ENCODE data around the gene PSMD9.
"Not testable (repeated sequence)": the region's sequence is repeated elsewhere in the genome, so short reads cannot be mapped to it uniquely, and the experiment has no call there.

Gene PSMD9, protein sequence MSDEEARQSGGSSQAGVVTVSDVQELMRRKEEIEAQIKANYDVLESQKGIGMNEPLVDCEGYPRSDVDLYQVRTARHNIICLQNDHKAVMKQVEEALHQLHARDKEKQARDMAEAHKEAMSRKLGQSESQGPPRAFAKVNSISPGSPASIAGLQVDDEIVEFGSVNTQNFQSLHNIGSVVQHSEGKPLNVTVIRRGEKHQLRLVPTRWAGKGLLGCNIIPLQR

GRCh38 chr12:121888478-121889273 is at the start of gene PSMD9:
Gene PSMD9 (plus strand): TSS chr12:121888790. CDS start chr12:121888857, 67 bp downstream.
- DNase-seq, result peak; percentile 98

DNA sequence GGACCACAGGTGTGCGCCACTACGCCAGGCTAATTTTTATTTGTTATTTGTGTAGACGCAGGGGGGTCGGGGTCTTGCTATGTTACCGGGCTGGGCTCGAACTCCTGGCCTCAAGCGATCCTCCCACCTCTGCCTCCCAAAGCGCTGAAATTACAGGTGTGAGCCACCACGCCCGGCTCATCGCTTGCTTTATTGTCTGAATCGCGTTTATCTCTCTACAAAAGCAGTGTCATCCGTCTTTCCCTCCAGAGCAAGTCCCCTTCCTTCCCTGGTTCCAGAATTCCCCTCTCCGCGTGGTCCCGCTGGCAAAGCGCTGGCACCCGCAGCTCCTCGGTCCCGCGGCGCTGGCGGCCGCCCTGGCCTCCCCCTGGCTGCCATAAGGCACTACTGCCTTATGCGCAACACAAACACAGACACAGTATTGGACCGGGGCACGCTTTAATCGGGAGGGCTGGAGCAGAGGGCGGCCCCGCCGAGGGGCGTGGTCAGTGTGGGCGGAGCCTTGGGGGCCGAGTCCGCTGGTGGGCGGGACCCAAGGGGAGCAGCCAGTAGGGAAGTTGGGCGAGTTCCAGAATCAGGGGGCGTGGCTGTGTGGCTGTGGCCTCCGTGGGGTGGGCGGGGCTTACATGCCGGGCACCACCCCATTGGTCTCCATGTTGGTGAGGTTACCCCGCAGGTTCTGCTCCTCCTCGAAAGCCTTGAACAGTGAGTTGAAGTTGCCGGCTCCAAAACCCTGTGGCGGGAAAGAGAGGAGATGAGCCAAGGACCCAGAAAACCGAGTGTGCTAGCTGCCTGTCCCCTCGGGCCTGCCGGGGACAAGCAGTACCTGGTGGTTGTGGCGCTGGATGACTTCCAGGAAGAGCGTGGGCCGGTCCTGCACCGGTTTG is 49.2 kb upstream of the PSMD9 start:
- DNase-seq, result peak; percentile 98

GRCh38 chr12:121839993-121840761 is 48.4 kb upstream of the PSMD9 start:
- DNase-seq, result no peak

- DNase-seq, result no peak
Observed at GRCh38 chr12:121843236-121843982, 45.2 kb upstream of the PSMD9 start.

DNA sequence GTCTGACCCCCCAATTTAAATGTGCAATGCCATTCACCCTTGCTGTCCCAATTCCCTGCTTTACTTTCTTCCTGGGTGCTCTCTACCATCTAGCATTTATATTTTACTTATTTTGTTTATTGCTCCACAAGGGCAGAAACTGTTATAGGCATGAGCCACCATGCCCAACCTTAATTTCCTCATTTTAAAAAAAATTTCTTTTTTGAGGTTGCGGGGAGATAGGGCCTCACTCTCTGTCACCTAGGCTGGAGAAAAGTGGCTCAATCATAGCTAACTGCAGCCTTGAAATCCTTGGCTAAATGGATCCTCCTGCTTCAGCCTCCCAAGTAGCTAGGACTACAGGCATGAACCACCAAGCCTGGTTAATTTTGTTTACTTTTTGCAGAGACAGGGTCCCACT is 42.9 kb upstream of the PSMD9 start:
- DNase-seq, result no peak

DNA sequence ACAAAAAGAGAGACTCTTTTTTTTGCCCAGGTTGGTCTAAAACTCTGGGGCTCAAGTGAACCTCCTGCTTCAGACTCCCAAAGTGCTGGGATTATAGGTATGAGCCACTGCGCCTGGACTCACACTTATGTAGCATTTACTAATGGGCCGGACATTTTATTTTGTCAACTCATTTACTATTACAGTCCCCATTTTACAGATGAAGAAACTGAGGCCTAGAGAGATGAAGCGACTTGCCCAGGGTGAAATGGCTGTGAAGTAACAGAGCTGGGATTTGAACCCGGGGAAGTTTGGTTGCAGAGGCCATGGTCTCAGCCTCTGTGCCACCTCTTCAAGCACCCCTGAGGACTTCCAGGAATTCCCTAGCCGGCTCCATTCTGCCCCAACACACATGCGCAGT is 39.4 kb upstream of the PSMD9 start:
- DNase-seq, result no peak

DNA sequence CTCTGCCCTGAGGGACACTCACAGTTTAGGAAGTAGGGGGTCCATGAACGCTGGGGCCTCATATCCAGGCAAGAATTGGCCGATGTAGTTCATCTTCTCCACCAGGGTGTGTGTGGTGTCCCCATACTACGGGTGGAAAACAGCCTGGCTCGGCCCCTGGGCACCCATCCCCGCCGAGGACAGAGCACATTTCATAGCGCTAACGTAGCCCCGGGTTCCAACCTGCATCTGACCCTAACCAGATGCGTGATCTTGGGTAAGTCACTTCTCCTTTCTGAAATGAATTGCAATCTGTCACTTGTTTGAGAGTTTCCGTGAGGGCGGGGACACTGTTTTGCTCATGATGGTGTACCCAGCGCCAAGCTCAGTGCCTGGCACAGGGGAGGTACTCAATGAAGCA is 38.9 kb upstream of the PSMD9 start:
- DNase-seq, result no peak

- DNase-seq, result not testable (repeated sequence)
Observed at GRCh38 chr12:121852392-121852791, 36.2 kb upstream of the PSMD9 start.

GRCh38 chr12:121857322-121858246 is 31.0 kb upstream of the PSMD9 start:
- DNase-seq, result no peak

DNA sequence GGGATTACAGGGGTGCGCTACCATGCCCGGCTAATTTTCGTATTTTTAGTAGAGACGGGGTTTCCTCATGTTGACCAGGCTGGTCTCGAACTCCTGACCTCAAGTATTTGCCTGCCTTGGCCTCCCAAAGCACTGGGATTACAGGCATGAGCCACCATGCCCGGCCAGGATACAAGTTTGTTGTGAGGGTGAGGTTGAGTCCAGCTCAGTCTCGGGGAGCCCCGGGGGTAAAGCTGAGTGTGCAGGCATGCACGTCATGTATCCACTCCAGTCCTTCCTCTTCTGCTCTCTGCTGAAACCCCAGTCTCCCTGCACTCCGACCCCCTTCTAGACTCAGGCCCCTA is 30.3 kb upstream of the PSMD9 start:
- no peak for DNase-seq

DNA sequence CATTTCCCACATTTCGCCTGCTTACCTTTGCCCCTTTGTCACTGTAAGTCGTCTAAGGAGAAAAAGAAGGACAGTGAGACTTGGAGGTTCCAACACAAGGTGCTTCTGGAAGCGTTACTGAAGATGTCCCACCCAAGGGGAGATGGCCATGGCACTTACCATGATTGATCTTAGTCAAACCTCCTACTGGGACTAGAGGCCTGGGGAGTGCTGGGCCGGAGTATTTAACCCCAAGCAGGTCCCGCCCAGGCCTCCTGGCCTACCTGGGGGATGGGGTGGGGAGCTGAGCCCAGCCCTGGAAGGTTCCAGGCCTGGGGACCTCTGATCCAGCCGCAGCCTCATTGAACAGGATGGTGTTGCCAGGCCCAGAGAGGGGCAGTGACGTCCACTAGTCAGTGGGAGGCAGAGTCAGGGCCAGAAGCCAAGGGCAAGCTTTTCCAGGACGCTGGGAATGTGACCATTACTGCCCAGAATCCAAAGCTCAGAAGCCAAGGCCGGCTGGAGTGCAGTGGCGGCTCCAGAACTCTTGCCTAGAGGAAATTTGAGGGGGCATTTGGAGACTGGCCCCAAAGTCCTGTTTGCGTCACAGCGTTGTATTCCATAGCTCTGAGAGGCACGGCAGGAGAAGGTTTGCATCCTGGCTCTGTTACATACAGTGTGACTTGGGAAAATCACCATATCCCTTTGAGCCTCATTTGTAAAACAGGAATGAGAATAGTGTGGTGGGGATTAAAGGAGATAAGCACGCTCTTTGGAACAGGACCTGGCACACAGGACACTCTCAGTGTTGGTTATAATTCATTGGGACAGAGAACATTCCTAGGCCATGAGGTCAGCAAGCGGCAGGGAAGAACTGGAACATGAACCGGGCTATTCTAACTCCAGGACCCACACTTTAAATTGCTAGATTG is 29.7 kb upstream of the PSMD9 start, which contains the start of gene HPD:
Gene HPD (minus strand): TSS at position 198 of the 911 bp plus-strand sequence. CDS start 36 bp downstream, at position 162.
- DNase-seq, result no peak

GRCh38 chr12:121860257-121860656 is 28.3 kb upstream of the PSMD9 start:
- peak; percentile 5 for DNase-seq

- DNase-seq, result not testable (repeated sequence)
Observed at GRCh38 chr12:121860699-121861098, 27.9 kb upstream of the PSMD9 start.

DNA sequence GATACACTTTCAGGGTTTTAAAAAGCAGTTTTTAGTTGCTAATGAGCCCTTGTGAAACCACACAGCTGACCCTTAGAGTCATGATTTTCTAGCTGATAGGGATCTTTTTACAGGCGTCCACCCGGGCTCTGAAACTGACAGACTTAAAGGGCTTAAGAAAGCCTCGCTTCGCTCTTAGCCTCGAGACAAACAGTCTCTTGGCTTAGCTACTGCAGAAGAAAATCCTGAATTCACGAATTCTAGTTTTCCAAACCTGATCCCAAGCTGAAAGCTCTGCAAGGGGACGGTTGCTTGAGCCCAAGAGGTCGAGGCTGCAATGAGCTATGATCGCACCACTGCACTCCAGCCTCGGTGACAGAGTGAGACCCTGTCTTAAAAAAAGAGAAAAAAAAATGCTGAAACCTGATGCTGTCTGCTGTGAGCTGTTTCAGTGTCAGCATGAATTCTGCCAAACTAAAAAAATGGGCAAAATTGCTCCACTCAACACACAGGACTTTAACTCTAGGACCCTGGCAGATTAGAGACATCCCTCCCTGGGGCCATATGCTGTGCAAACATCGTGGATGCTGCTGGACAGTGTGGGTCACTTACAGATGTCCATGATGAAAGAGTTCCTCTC is 26.8 kb upstream of the PSMD9 start:
- DNase-seq, result no peak

- DNase-seq, result no peak
Observed at GRCh38 chr12:121866331-121866730, 22.3 kb upstream of the PSMD9 start.

- not testable (repeated sequence) for DNase-seq
Observed at GRCh38 chr12:121869229-121869628, 19.4 kb upstream of the PSMD9 start.

DNA sequence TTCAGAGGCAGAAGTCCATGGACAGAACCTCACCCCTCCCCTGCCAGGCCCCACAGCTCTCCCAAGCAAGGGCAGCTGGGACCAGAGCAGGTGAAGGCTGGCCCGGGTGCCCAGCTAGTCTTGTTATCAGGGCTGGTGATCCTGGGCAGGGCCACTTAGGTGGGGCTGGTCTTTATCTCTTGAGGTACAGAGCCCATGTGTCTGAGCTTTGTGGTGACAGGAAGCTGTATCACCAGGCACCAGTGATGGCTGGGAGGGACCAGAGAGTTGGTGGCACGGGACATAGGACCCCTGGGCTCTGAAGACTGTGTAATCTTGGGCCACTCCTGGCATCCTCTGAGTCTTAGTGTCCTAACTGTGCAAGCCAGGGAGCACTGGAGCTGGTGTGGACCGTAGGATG is 17.1 kb upstream of the PSMD9 start:
- DNase-seq, result no peak

GRCh38 chr12:121872546-121873215 is 15.9 kb upstream of the PSMD9 start:
- peak; percentile 25 for DNase-seq

DNA sequence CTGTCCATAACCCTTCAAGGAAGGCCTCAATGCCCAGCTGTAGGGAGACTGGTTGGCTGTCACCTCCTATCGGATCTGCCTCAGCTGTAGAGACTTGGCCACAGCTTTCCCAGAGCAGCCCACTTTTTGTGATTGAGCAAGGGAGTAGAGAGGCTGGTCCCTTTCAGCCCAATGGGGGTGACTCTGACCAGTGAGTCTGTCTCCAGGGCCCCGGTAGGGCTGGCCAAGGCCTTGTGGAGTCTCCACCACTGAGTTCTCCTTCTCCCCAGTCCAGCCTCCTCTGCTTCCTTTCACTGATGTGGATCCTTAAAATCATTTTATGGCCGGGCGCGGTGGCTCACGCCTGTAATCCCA is 15.4 kb upstream of the PSMD9 start:
- DNase-seq, result no peak
